ENCODE data around the gene SPOCK3.

Gene SPOCK3

GRCh38 chr4:167031534-167032156 lies 202.6 kb downstream of the SPOCK3 start:
- no peak for FAIRE-seq
- no peak for DNase-seq (ENCODE audit: insufficient read length, low spot score)
- TF ChIP-seq POLR2A (IDR thresholded peaks at IDR 0.05; ENCODE audit: low read depth, low read length) (no peak), TAF1 (IDR thresholded peaks at IDR 0.05; ENCODE audit: low read depth, low read length) (no peak), POLR2AphosphoS5 (IDR thresholded peaks at IDR 0.05; ENCODE audit: low read depth, low read length) (no peak), PAX5 (IDR thresholded peaks at IDR 0.05; ENCODE audit: insufficient read depth, low read length, severe bottlenecking) (no peak), POU2F2 (IDR thresholded peaks at IDR 0.05; ENCODE audit: low read depth, low read length) (no peak), SPI1 (IDR thresholded peaks at IDR 0.05; ENCODE audit: low read depth, low read length) (no peak)

- FAIRE-seq (no peak), DNase-seq (ENCODE audit: insufficient read length, low spot score) (no peak)
- TF ChIP-seq PAX5 (IDR thresholded peaks at IDR 0.05; ENCODE audit: insufficient read depth, low read length, severe bottlenecking) = no peak
- TF ChIP-seq POLR2A (IDR thresholded peaks at IDR 0.05; ENCODE audit: low read depth, low read length) = no peak
- TF ChIP-seq POLR2AphosphoS5 (IDR thresholded peaks at IDR 0.05; ENCODE audit: low read depth, low read length) = no peak
- no peak for TF ChIP-seq POU2F2 (IDR thresholded peaks at IDR 0.05; ENCODE audit: low read depth, low read length)
- no peak for TF ChIP-seq TAF1 (IDR thresholded peaks at IDR 0.05; ENCODE audit: low read depth, low read length)
- no peak for TF ChIP-seq SPI1 (IDR thresholded peaks at IDR 0.05; ENCODE audit: low read depth, low read length)
Measured at GRCh38 chr4:167028976-167029375, 205.3 kb downstream of the SPOCK3 start.

- no peak for FAIRE-seq
Measured at GRCh38 chr4:167025670-167026069, 208.6 kb downstream of the SPOCK3 start.

GRCh38 chr4:167023364-167023925 lies 210.8 kb downstream of the SPOCK3 start:
- TF ChIP-seq POU2F2 (IDR thresholded peaks at IDR 0.05; ENCODE audit: low read depth, low read length) (no peak), POLR2A (IDR thresholded peaks at IDR 0.05; ENCODE audit: low read depth, low read length) (no peak), SPI1 (IDR thresholded peaks at IDR 0.05; ENCODE audit: low read depth, low read length) (no peak), TAF1 (IDR thresholded peaks at IDR 0.05; ENCODE audit: low read depth, low read length) (no peak), PAX5 (IDR thresholded peaks at IDR 0.05; ENCODE audit: insufficient read depth, low read length, severe bottlenecking) (no peak), POLR2AphosphoS5 (IDR thresholded peaks at IDR 0.05; ENCODE audit: low read depth, low read length) (no peak)
- DNase-seq (ENCODE audit: insufficient read length, low spot score) (no peak), FAIRE-seq (no peak)

More at GRCh38 chr4:167025670-167026069, 208.6 kb downstream of the SPOCK3 start:
- no peak for TF ChIP-seq POU2F2 (IDR thresholded peaks at IDR 0.05; ENCODE audit: low read depth, low read length)
- TF ChIP-seq POLR2AphosphoS5 (IDR thresholded peaks at IDR 0.05; ENCODE audit: low read depth, low read length) = no peak
- TF ChIP-seq POLR2A (IDR thresholded peaks at IDR 0.05; ENCODE audit: low read depth, low read length) = no peak
- TF ChIP-seq TAF1 (IDR thresholded peaks at IDR 0.05; ENCODE audit: low read depth, low read length) = no peak
- no peak for TF ChIP-seq SPI1 (IDR thresholded peaks at IDR 0.05; ENCODE audit: low read depth, low read length)
- no peak for TF ChIP-seq PAX5 (IDR thresholded peaks at IDR 0.05; ENCODE audit: insufficient read depth, low read length, severe bottlenecking)
- DNase-seq (ENCODE audit: insufficient read length, low spot score) = no peak

GRCh38 chr4:167021545-167022155 lies 212.6 kb downstream of the SPOCK3 start:
- DNase-seq (ENCODE audit: insufficient read length, low spot score) (no peak), FAIRE-seq (no peak)
- TF ChIP-seq POU2F2 (IDR thresholded peaks at IDR 0.05; ENCODE audit: low read depth, low read length) = no peak
- no peak for TF ChIP-seq SPI1 (IDR thresholded peaks at IDR 0.05; ENCODE audit: low read depth, low read length)
- TF ChIP-seq POLR2A (IDR thresholded peaks at IDR 0.05; ENCODE audit: low read depth, low read length) = no peak
- no peak for TF ChIP-seq PAX5 (IDR thresholded peaks at IDR 0.05; ENCODE audit: insufficient read depth, low read length, severe bottlenecking)
- no peak for TF ChIP-seq POLR2AphosphoS5 (IDR thresholded peaks at IDR 0.05; ENCODE audit: low read depth, low read length)
- TF ChIP-seq TAF1 (IDR thresholded peaks at IDR 0.05; ENCODE audit: low read depth, low read length) = no peak

- FAIRE-seq (no peak), DNase-seq (ENCODE audit: insufficient read length, low spot score) (no peak)
- TF ChIP-seq TAF1 (IDR thresholded peaks at IDR 0.05; ENCODE audit: low read depth, low read length) (no peak), PAX5 (IDR thresholded peaks at IDR 0.05; ENCODE audit: insufficient read depth, low read length, severe bottlenecking) (no peak), POLR2A (IDR thresholded peaks at IDR 0.05; ENCODE audit: low read depth, low read length) (no peak), SPI1 (IDR thresholded peaks at IDR 0.05; ENCODE audit: low read depth, low read length) (no peak), POLR2AphosphoS5 (IDR thresholded peaks at IDR 0.05; ENCODE audit: low read depth, low read length) (no peak), POU2F2 (IDR thresholded peaks at IDR 0.05; ENCODE audit: low read depth, low read length) (no peak)
Measured at GRCh38 chr4:167020410-167020809, 213.9 kb downstream of the SPOCK3 start.

GRCh38 chr4:167014944-167015343 lies 219.3 kb downstream of the SPOCK3 start:
- TF ChIP-seq TAF1 (IDR thresholded peaks at IDR 0.05; ENCODE audit: low read depth, low read length) = no peak
- no peak for TF ChIP-seq POLR2A (IDR thresholded peaks at IDR 0.05; ENCODE audit: low read depth, low read length)
- no peak for TF ChIP-seq SPI1 (IDR thresholded peaks at IDR 0.05; ENCODE audit: low read depth, low read length)
- DNase-seq (ENCODE audit: insufficient read length, low spot score) = no peak
- no peak for FAIRE-seq

- no peak for DNase-seq (ENCODE audit: insufficient read length, low spot score)
- FAIRE-seq = no peak
- no peak for TF ChIP-seq POU2F2 (IDR thresholded peaks at IDR 0.05; ENCODE audit: low read depth, low read length)
- TF ChIP-seq PAX5 (IDR thresholded peaks at IDR 0.05; ENCODE audit: insufficient read depth, low read length, severe bottlenecking) = no peak
- TF ChIP-seq POLR2AphosphoS5 (IDR thresholded peaks at IDR 0.05; ENCODE audit: low read depth, low read length) = no peak
- TF ChIP-seq SPI1 (IDR thresholded peaks at IDR 0.05; ENCODE audit: low read depth, low read length) = no peak
- no peak for TF ChIP-seq POLR2A (IDR thresholded peaks at IDR 0.05; ENCODE audit: low read depth, low read length)
- no peak for TF ChIP-seq TAF1 (IDR thresholded peaks at IDR 0.05; ENCODE audit: low read depth, low read length)
Measured at GRCh38 chr4:167003326-167003725, 231.0 kb downstream of the SPOCK3 start.

- no peak for FAIRE-seq
Measured at GRCh38 chr4:167000141-167000852, 234.0 kb downstream of the SPOCK3 start.

More at GRCh38 chr4:167000141-167000852, 234.0 kb downstream of the SPOCK3 start:
- DNase-seq (ENCODE audit: insufficient read length, low spot score) = no peak
- TF ChIP-seq TAF1 (IDR thresholded peaks at IDR 0.05; ENCODE audit: low read depth, low read length) (no peak), POLR2A (IDR thresholded peaks at IDR 0.05; ENCODE audit: low read depth, low read length) (no peak), POU2F2 (IDR thresholded peaks at IDR 0.05; ENCODE audit: low read depth, low read length) (no peak), SPI1 (IDR thresholded peaks at IDR 0.05; ENCODE audit: low read depth, low read length) (no peak), POLR2AphosphoS5 (IDR thresholded peaks at IDR 0.05; ENCODE audit: low read depth, low read length) (no peak), PAX5 (IDR thresholded peaks at IDR 0.05; ENCODE audit: insufficient read depth, low read length, severe bottlenecking) (no peak)

All from GM12891 (cell line).